PC-3 (cell line): ENCODE data around the gene SLC44A2.

ENCODE experiments used
- EZH2 ChIP-seq: fragments of 300-600 bp; sonication (generic); IDR thresholded peaks from one replicate; pipeline ENCODE4 v1.6.1; 2017; ENCODE audit warnings: antibody characterized with exemption, mild to moderate bottlenecking, low read length; ENCODE audit not compliant: unreplicated experiment
- TF ChIP-seq, protein P1 (sequence below): fragments of 300-600 bp; sonication (generic); conservative IDR thresholded peaks from 2 replicates; pipeline ENCODE4 v1.5.1; 2017; ENCODE audit warnings: antibody characterized with exemption, low read depth, mild to moderate bottlenecking, low read length

- no peak for TF ChIP-seq EZH2
- TF ChIP-seq, protein P1, sequence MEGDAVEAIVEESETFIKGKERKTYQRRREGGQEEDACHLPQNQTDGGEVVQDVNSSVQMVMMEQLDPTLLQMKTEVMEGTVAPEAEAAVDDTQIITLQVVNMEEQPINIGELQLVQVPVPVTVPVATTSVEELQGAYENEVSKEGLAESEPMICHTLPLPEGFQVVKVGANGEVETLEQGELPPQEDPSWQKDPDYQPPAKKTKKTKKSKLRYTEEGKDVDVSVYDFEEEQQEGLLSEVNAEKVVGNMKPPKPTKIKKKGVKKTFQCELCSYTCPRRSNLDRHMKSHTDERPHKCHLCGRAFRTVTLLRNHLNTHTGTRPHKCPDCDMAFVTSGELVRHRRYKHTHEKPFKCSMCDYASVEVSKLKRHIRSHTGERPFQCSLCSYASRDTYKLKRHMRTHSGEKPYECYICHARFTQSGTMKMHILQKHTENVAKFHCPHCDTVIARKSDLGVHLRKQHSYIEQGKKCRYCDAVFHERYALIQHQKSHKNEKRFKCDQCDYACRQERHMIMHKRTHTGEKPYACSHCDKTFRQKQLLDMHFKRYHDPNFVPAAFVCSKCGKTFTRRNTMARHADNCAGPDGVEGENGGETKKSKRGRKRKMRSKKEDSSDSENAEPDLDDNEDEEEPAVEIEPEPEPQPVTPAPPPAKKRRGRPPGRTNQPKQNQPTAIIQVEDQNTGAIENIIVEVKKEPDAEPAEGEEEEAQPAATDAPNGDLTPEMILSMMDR, result no peak
Observed at GRCh38 chr19:10593148-10593547, 32.2 kb upstream of the SLC44A2 start.
